DND-41 (cell line): ENCODE measurements around the gene C11orf58.

ENCODE experiments used
- EZH2 ChIP-seq: IDR thresholded peaks from 3 replicates; pipeline ENCODE4 v1.6.1; 2012; ENCODE audit warnings: borderline replicate concordance, low read depth, mild to moderate bottlenecking, moderate library complexity, low read length, inconsistent platforms; ENCODE audit not compliant: severe bottlenecking
- TF ChIP-seq, protein P1 (sequence below): IDR thresholded peaks from 2 replicates; pipeline ENCODE4 v1.5.1; 2012; ENCODE audit warnings: borderline replicate concordance, low read length, moderate library complexity, mild to moderate bottlenecking; ENCODE audit not compliant: poor library complexity, severe bottlenecking; ENCODE audit errors: extremely low read depth

DNA sequence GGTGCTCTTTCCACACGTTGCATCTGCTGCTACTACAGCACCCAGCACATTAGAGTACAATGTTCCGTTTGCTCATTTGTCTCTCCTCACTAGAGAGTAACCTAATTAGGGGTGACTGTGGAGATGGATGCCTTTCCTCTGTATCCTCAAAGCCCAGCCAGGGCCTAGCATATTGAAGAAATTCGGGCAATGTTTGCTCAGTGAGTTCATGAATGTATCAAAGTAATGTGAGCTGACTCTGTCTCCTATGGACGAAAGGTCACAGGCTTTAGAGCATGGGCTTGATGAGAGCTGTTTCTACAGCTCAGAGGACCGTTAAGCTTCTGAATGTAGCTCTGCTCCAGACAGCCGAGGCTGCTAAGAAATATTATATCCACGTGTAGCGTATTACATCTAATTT is 67.5 kb downstream of the C11orf58 start:
- TF ChIP-seq, protein P1, sequence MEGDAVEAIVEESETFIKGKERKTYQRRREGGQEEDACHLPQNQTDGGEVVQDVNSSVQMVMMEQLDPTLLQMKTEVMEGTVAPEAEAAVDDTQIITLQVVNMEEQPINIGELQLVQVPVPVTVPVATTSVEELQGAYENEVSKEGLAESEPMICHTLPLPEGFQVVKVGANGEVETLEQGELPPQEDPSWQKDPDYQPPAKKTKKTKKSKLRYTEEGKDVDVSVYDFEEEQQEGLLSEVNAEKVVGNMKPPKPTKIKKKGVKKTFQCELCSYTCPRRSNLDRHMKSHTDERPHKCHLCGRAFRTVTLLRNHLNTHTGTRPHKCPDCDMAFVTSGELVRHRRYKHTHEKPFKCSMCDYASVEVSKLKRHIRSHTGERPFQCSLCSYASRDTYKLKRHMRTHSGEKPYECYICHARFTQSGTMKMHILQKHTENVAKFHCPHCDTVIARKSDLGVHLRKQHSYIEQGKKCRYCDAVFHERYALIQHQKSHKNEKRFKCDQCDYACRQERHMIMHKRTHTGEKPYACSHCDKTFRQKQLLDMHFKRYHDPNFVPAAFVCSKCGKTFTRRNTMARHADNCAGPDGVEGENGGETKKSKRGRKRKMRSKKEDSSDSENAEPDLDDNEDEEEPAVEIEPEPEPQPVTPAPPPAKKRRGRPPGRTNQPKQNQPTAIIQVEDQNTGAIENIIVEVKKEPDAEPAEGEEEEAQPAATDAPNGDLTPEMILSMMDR = no peak
- TF ChIP-seq EZH2 = no peak
